K562 (cell line): Measurements from ENCODE around the gene SHISAL1. TPM values are rescaled to one million over a fixed set of nuclear protein-coding genes. Genes with fewer than 3 reads are reported as not detected.

Experiments used
- ATAC-seq: fragments of 200-7000 bp; cut with Tn5 transposase; 3 replicates; pipeline ENCODE4 v1.9.1; 2020; ENCODE audit warnings: moderate library complexity
- BruUV-seq: library from RNA; stranded (reverse); fragments of 400-500 nt; replicated peaks from 2 replicates; lab custom pipeline; 2021; lab: Mats Ljungman, UMichigan
- CTCF ChIA-PET: fragments of 300-600 bp; formaldehyde crosslinking; extraction: SDS; loops from one replicate; lab custom pipeline; 2021; ENCODE audit warnings: low intra/inter-chr PET ratio; lab: Yijun Ruan, JAX
- POLR2A ChIA-PET: fragments of 300-600, 350-650 bp; sonication (Branson Sonifier 250); formaldehyde crosslinking; extraction: SDS; loops from one replicate; lab custom pipeline; 2021; ENCODE audit warnings: antibody characterized with exemption, inconsistent platforms; lab: Yijun Ruan, JAX
- DNase-seq, 4 experiments: peaks; one replicate each; pipeline versions ENCODE4 v3.0.0 to v3.0.0-alpha.2; 2011 to 2018; ENCODE audit warnings: low spot score in 3 of 4, mixed read lengths in 3 of 4; ENCODE audit errors: extremely low read depth in 1 of 4
- FAIRE-seq: peaks from 2 replicates; lab custom pipeline; 2011; peaks lifted over from hg19 to GRCh38; lab: Jason Lieb, UNC
- H2AFZ ChIP-seq: 2 replicates; pipeline ENCODE4 v1.6.0; 2011; ENCODE audit warnings: low read depth, low read length, control low read depth, inconsistent platforms
- H3K27ac ChIP-seq: fragments of 200-600 bp; 3 replicates; pipeline ENCODE4 v1.8.0; 2011; ENCODE audit warnings: low read depth, mild to moderate bottlenecking, control low read depth, inconsistent platforms, low read length, moderate library complexity, mixed read lengths; ENCODE audit errors: extremely low read depth
- H3K27me3 ChIP-seq, 2 experiments: fragments of 300-600 bp in 1 of 2; 2 replicates in 1 of 2; 3 replicates in 1 of 2; pipeline versions ENCODE4 v1.6.0 to v1.8.0; 2011; ENCODE audit warnings: inconsistent platforms in 2 of 2, low read length in 2 of 2, mild to moderate bottlenecking in 1 of 2, mixed read lengths in 1 of 2, moderate library complexity in 1 of 2; ENCODE audit not compliant: control insufficient read depth in 2 of 2, insufficient read depth in 2 of 2
- H3K36me3 ChIP-seq: fragments of 300-600 bp; 3 replicates; pipeline ENCODE4 v1.8.0; 2011; ENCODE audit warnings: mild to moderate bottlenecking, low read length, inconsistent platforms; ENCODE audit not compliant: control insufficient read depth, insufficient read depth
- H3K4me1 ChIP-seq, 2 experiments: fragments of 200-600 bp in 1 of 2; replicated peaks in 1 of 2; 2 replicates in 1 of 2; 3 replicates in 1 of 2; pipeline versions ENCODE4 v1.5.1 to v1.8.0; 2011; ENCODE audit warnings: inconsistent platforms in 2 of 2, low read length in 2 of 2, mild to moderate bottlenecking in 1 of 2, mixed read lengths in 1 of 2, moderate library complexity in 1 of 2; ENCODE audit not compliant: control insufficient read depth in 2 of 2, insufficient read depth in 2 of 2
- H3K4me2 ChIP-seq: 2 replicates; pipeline ENCODE4 v1.6.1; 2011; ENCODE audit warnings: low read length, control low read depth, inconsistent platforms, mixed read lengths; ENCODE audit not compliant: insufficient read depth
- H3K4me3 ChIP-seq: fragments of 200-600 bp; sonication (generic), shearing (Covaris generic); 2 replicates; pipeline ENCODE4 v1.5.1; 2016; ENCODE audit warnings: control low read depth, inconsistent platforms
- H3K79me2 ChIP-seq: fragments of 200-600 bp; 3 replicates; pipeline ENCODE4 v1.8.0; 2011; ENCODE audit warnings: low read length, inconsistent platforms; ENCODE audit not compliant: control insufficient read depth, insufficient read depth
- H3K9ac ChIP-seq, 2 experiments: 2 replicates each; pipeline versions ENCODE4 v1.6.0 to v1.6.1; 2011; ENCODE audit warnings: low read depth in 2 of 2, low read length in 2 of 2, control low read depth in 1 of 2, inconsistent platforms in 1 of 2, mild to moderate bottlenecking in 1 of 2, mixed read lengths in 1 of 2; ENCODE audit not compliant: insufficient read depth in 1 of 2
- H3K9me1 ChIP-seq: one replicate; pipeline ENCODE4 v1.6.0; 2011; ENCODE audit warnings: inconsistent platforms, mild to moderate bottlenecking, low read length, moderate library complexity; ENCODE audit not compliant: control insufficient read depth, insufficient read depth
- H3K9me3 ChIP-seq: replicated peaks from 2 replicates; pipeline ENCODE4 v1.5.1; 2011; ENCODE audit warnings: low read depth, low read length, inconsistent platforms; ENCODE audit not compliant: control insufficient read depth, insufficient read depth
- H4K20me1 ChIP-seq: replicated peaks from 2 replicates; pipeline ENCODE4 v1.6.1; 2011; ENCODE audit warnings: low read length, inconsistent platforms, mixed read lengths; ENCODE audit not compliant: control insufficient read depth, insufficient read depth
- CBX5 ChIP-seq: IDR thresholded peaks from 2 replicates; pipeline ENCODE4 v1.6.1; 2014; ENCODE audit warnings: low read depth, borderline replicate concordance
- CC2D1A ChIP-seq: fragments of 450-650 bp; IDR thresholded peaks from 2 replicates; pipeline ENCODE4 v1.6.1; 2017; ENCODE audit warnings: mild to moderate bottlenecking
- CHD4 ChIP-seq: fragments of 200-600 bp; sonication (generic); IDR thresholded peaks from 3 replicates; pipeline ENCODE4 v1.6.1; 2012; ENCODE audit warnings: low read depth, mild to moderate bottlenecking, mixed read lengths, low read length, inconsistent platforms; ENCODE audit not compliant: insufficient read depth, insufficient replicate concordance, poor library complexity, severe bottlenecking
- E2F6 ChIP-seq, 2 experiments: IDR thresholded peaks; 2 replicates each; pipeline ENCODE4 v1.6.1; 2011; ENCODE audit warnings: borderline replicate concordance in 1 of 2, control low read depth in 1 of 2, low read depth in 1 of 2, low read length in 1 of 2, mild to moderate bottlenecking in 1 of 2, mixed read lengths in 1 of 2, moderate library complexity in 1 of 2; ENCODE audit not compliant: insufficient read depth in 1 of 2, insufficient read length in 1 of 2, poor library complexity in 1 of 2, severe bottlenecking in 1 of 2; ENCODE audit errors: extremely low read depth in 1 of 2
- KDM4B ChIP-seq, 2 experiments: fragments of 450-650 bp in 1 of 2; sonication (generic) in 1 of 2; IDR thresholded peaks; 2 replicates each; pipeline ENCODE4 v1.6.1; 2016 to 2017; ENCODE audit warnings: borderline replicate concordance in 2 of 2, antibody characterized with exemption in 1 of 2, low read depth in 1 of 2, mild to moderate bottlenecking in 1 of 2
- LARP7 ChIP-seq: fragments of 450-650 bp; IDR thresholded peaks from 2 replicates; pipeline ENCODE4 v1.6.1; 2016
- NFE2L1 ChIP-seq: fragments of 450-650 bp; IDR thresholded peaks from 2 replicates; pipeline ENCODE4 v1.6.1; 2016; ENCODE audit warnings: missing genetic modification characterization, low read depth, mild to moderate bottlenecking, missing compliant biosample characterization, moderate library complexity, borderline replicate concordance
- PML ChIP-seq: IDR thresholded peaks from 2 replicates; pipeline ENCODE4 v1.6.1; 2012; ENCODE audit warnings: low read length, inconsistent platforms
- ZBTB17 ChIP-seq: fragments of 450-650 bp; formaldehyde crosslinking; IDR thresholded peaks from 2 replicates; pipeline ENCODE4 v1.4.0; 2020; ENCODE audit warnings: mild to moderate bottlenecking
- WGBS: fragments of 100-300 bp; shearing (Covaris generic); methylation state at CpG from one replicate; pipeline ENCODE4 v1.1.6; 2016; ENCODE audit warnings: low coverage, mixed read lengths; ENCODE audit not compliant: insufficient coverage; ENCODE audit errors: missing lambda C conversion rate; 5-methylcytosine and 5-hydroxymethylcytosine counted together
- in situ Hi-C: fragments of 300-500 bp; cut with MboI; formaldehyde crosslinking; loops from 4 replicates; pipeline ENCODE4 v1.15.0; 2018; ENCODE audit warnings: inconsistent platforms, mixed read lengths
- intact Hi-C: fragments of 100-400 bp; cut with micrococcal nuclease; formaldehyde crosslinking; loops from 2 replicates; pipeline ENCODE4 v1.14.2; 2022
- polyA plus RNA-seq, 8 experiments: library from polyadenylated mRNA; depleted of rRNA in 4 of 8; stranded (reverse) in 5 of 8; unstranded in 3 of 8; fragments of >200 nt; fragmentation: Nextera tagmentation in 2 of 8; fragmentation: Illumina TruSeq in 1 of 8; extraction: Ambion mirVana in 2 of 8; extraction: Trizol in 1 of 8; gene quantifications; 2 replicates each; pipeline versions ENCODE4 v1.2.1 to v1.2.3, GENCODE V29; 2011 to 2014; ENCODE audit warnings: inconsistent platforms in 1 of 8, missing spikeins in 1 of 8
- total RNA-seq, 7 experiments: library from RNA; depleted of rRNA in 6 of 7; stranded (reverse); fragments of >200 nt in 6 of 7; fragmentation: Illumina TruSeq in 2 of 7; extraction: Trizol in 2 of 7; gene quantifications; 2 replicates each; pipeline versions ENCODE4 v1.2.1 to v1.2.3, GENCODE V29; 2011 to 2021; ENCODE audit warnings: low replicate concordance in 1 of 7

Gene SHISAL1
- total and polyA plus RNA-seq, 9 of the 15 experiments (the other 6 are each of a cell fraction or from before 2014, with no cell fraction given), result not detected

GRCh38 chr22:44353041-44353440, 40.3 kb upstream of the SHISAL1 start:
- Histone ChIP-seq H2AFZ (no peak overlapping the region), H3K4me3 (no peak overlapping the region), H3K9me1 (no peaks in the 10 kb centered on the region), H3K4me2 (no peak overlapping the region), H3K27me3 (peaks cover 0 to 11% of the 10 kb centered on the region in 2 experiments; a peak in 1 of 5 replicates), H3K9me3 (no peaks in the 10 kb centered on the region), H3K4me1 (no peaks in the 10 kb centered on the region), H3K9ac (no peak overlapping the region), H3K36me3 (no peaks in the 10 kb centered on the region), H3K79me2 (no peaks in the 10 kb centered on the region), H4K20me1 (no peaks in the 10 kb centered on the region), H3K27ac (no peak overlapping the region)
- ATAC-seq (no peak), DNase-seq (no peak), FAIRE-seq (no peak)
- TF ChIP-seq LARP7 (no peak), NFE2L1 (tag) (no peak), CC2D1A (no peak)
- WGBS, result 0% methylated on average over 13 of the region's 13 CpGs
- BruUV-seq, result no TSS peak
- ChIA-PET CTCF (no interaction called here), POLR2A (no interaction called here)
- in situ Hi-C loops (no loop called here), intact Hi-C loops (no loop called here)

- no peak for FAIRE-seq
- H3K9ac ChIP-seq, result no peak overlapping the region
- ATAC-seq, result no peak
- in situ Hi-C loops (no loop called here), intact Hi-C loops (no loop called here)
- H3K9me3 ChIP-seq, result no peaks in the 10 kb centered on the region
- H3K4me3 ChIP-seq, result no peak overlapping the region
- WGBS, result 0% methylated on average over 2 of the region's 10 CpGs
- H3K27me3 ChIP-seq, result peaks cover 0 to 7% of the 10 kb centered on the region in 2 experiments; a peak in 1 of 5 replicates
- no peak overlapping the region for H3K4me2 ChIP-seq
- no peak overlapping the region for H3K27ac ChIP-seq
- H3K79me2 ChIP-seq, result no peaks in the 10 kb centered on the region
- H2AFZ ChIP-seq, result no peak overlapping the region
- H4K20me1 ChIP-seq, result no peaks in the 10 kb centered on the region
- no peaks in the 10 kb centered on the region for H3K4me1 ChIP-seq
- H3K9me1 ChIP-seq, result no peaks in the 10 kb centered on the region
- CTCF ChIA-PET, result no interaction called here
- no TSS peak for BruUV-seq
- POLR2A ChIA-PET, result no interaction called here
- DNase-seq, result no peak
- no peak for TF ChIP-seq PML
- no peak for TF ChIP-seq E2F6 (IDR thresholded peaks at IDR 0.05; ENCODE audit: borderline replicate concordance in 1 of 2, extremely low read depth in 1 of 2, insufficient read depth in 1 of 2, insufficient read length in 1 of 2, low read depth in 1 of 2, low read length in 1 of 2, poor library complexity in 1 of 2, severe bottlenecking in 1 of 2)
- no peak for TF ChIP-seq CHD4
- no peak for TF ChIP-seq ZBTB17 (CRISPR knock-in tag)
- no peak for TF ChIP-seq CBX5
- TF ChIP-seq KDM4B (IDR thresholded peaks at IDR 0.05; ENCODE audit: borderline replicate concordance in 2 of 2, low read depth in 1 of 2), result no peak
- no peaks in the 10 kb centered on the region for H3K36me3 ChIP-seq
Observed at GRCh38 chr22:44352378-44353035, 39.8 kb upstream of the SHISAL1 start.
